WERI-Rb-1 (cell line): ENCODE results near the gene DARS2.

Experiments used
- DNase-seq: peaks from one replicate; pipeline ENCODE4 v3.0.0-alpha.2; 2020
- H3K27ac ChIP-seq: fragments of 250-450 bp; sonication (Bioruptor Pico); 2 replicates; pipeline ENCODE4 v1.5.1; 2020; ENCODE audit warnings: mild to moderate bottlenecking, moderate library complexity
- H3K27me3 ChIP-seq: fragments of 250-450 bp; sonication (Bioruptor Pico); 2 replicates; pipeline ENCODE4 v1.5.1; 2021; ENCODE audit warnings: mild to moderate bottlenecking, low read depth, moderate library complexity; ENCODE audit not compliant: insufficient read depth, severe bottlenecking
- H3K36me3 ChIP-seq: fragments of 250-450 bp; sonication (Bioruptor Pico); 2 replicates; pipeline ENCODE4 v1.5.1; 2020; ENCODE audit warnings: mild to moderate bottlenecking, moderate library complexity
- H3K4me3 ChIP-seq: 2 replicates; pipeline ENCODE4 v1.5.1; 2011; ENCODE audit warnings: low read depth, mild to moderate bottlenecking, control low read depth, low read length
- H3K9me3 ChIP-seq: fragments of 250-450 bp; sonication (Bioruptor Pico); 2 replicates; pipeline ENCODE4 v1.5.1; 2021; ENCODE audit warnings: mild to moderate bottlenecking, moderate library complexity; ENCODE audit not compliant: severe bottlenecking
- CTCF ChIP-seq: IDR thresholded peaks from 2 replicates; pipeline ENCODE4 v1.5.1; 2011; ENCODE audit warnings: low read depth, mild to moderate bottlenecking, control low read depth, inconsistent platforms, low read length

DARS2 gene

DNA sequence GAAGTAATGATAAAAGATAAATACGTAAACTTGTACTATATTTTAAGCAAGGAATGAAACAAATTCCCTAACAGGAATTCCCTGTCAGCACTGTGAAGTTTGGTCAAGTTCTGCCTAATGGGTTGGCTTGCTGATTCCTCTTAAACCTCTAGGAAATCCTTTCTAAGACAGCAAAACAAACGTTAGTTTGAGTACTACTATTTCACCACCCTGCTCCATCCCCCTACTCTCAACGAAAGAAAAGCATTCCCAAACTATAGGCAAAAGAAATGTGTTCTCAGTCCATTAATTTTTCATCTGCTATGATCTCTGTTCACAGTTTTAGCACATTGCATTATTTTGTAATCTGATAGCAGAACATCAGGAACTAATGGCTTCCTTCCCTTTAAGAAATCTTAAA is 76.5 kb downstream of the DARS2 start:
- no peaks in the 10 kb centered on the region for H3K27me3 ChIP-seq
- H3K4me3 ChIP-seq: no peak overlapping the region
- no peak overlapping the region for H3K27ac ChIP-seq
- no peak for DNase-seq
- TF ChIP-seq CTCF: no peak
- H3K36me3 ChIP-seq: no peaks in the 10 kb centered on the region
- H3K9me3 ChIP-seq: no peaks in the 10 kb centered on the region

DNA sequence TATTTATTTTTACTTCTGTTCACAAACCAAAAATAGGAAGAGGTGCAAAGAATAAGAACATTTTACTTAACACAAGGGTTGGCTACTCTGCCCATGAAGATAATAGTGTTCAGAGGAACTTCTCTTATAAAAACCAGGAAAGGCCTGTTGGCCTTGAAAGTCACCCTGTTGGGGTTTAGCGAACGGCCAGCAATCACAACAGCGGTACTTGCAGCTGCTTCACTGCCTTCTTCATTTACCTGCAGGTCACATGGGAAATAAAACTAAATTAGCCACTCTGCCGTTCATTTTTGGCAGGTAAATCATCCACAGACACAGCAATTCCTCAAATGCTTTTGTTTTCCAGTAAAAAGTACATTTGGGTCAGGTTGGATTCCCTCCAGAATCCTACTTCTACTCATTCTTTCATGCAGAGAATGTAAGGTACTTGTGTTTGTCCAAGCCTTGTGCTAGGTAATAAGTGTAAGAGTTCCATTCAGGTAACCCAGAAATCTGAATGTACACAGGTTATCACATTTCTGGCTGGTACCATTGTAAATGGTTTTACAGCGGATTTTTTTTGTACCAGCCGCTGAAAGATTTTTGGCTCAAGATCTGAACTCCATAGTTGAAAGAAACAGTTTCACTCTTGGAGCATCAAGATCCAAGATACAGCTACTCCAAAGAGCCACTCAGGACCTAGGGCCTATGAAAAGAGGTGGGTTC is 79.5 kb downstream of the DARS2 start:
- Histone ChIP-seq H3K9me3 (no peaks in the 10 kb centered on the region), H3K27me3 (no peaks in the 10 kb centered on the region), H3K27ac (no peak overlapping the region), H3K36me3 (no peaks in the 10 kb centered on the region), H3K4me3 (no peak overlapping the region)
- no peak for TF ChIP-seq CTCF
- DNase-seq: no peak
